MM.1S (cell line): ENCODE results near the gene AFAP1.

Source experiments
- DNase-seq: peaks from one replicate; pipeline ENCODE4 v3.0.0-alpha.2; 2015
- H2AFZ ChIP-seq: fragments of 300-600 bp; sonication (generic); 2 replicates; pipeline ENCODE4 v1.6.0; 2016; ENCODE audit warnings: antibody characterized with exemption, low read length
- H3F3A ChIP-seq: fragments of 300-600 bp; sonication (generic); 2 replicates; pipeline ENCODE4 v1.6.1; 2016; ENCODE audit warnings: mild to moderate bottlenecking, antibody characterized with exemption, low read length, moderate library complexity, mixed read lengths; ENCODE audit not compliant: insufficient read depth
- H3K27ac ChIP-seq: fragments of 300-600 bp; sonication (generic); 2 replicates; pipeline ENCODE4 v1.5.1; 2016; ENCODE audit warnings: mild to moderate bottlenecking, low read length
- H3K27me3 ChIP-seq: fragments of 300-600 bp; sonication (generic); replicated peaks from 2 replicates; pipeline ENCODE4 v1.6.0; 2016; ENCODE audit warnings: low read length; ENCODE audit not compliant: insufficient read depth
- H3K36me3 ChIP-seq: fragments of 300-600 bp; sonication (generic); replicated peaks from 2 replicates; pipeline ENCODE4 v1.6.1; 2016; ENCODE audit warnings: mild to moderate bottlenecking, low read length, mixed read lengths; ENCODE audit not compliant: insufficient read depth
- H3K4me1 ChIP-seq: fragments of 300-600 bp; sonication (generic); 2 replicates; pipeline ENCODE4 v1.6.1; 2016; ENCODE audit warnings: low read length, mixed read lengths
- H3K4me2 ChIP-seq: fragments of 300-600 bp; sonication (generic); 2 replicates; pipeline ENCODE4 v1.6.0; 2016; ENCODE audit warnings: low read depth, low read length
- H3K4me3 ChIP-seq: fragments of 300-600 bp; sonication (generic); 2 replicates; pipeline ENCODE4 v1.5.1; 2016; ENCODE audit warnings: low read length, mixed read lengths
- H3K79me2 ChIP-seq: fragments of 300-600 bp; sonication (generic); 2 replicates; pipeline ENCODE4 v1.6.1; 2016; ENCODE audit warnings: mixed run types, low read length, mixed read lengths
- H3K9ac ChIP-seq: fragments of 300-600 bp; sonication (generic); 2 replicates; pipeline ENCODE4 v1.6.1; 2016; ENCODE audit warnings: low read length, mixed read lengths
- H3K9me2 ChIP-seq: fragments of 300-600 bp; sonication (generic); replicated peaks from 2 replicates; pipeline ENCODE4 v1.6.1; 2016; ENCODE audit warnings: mild to moderate bottlenecking, low read length, mixed read lengths; ENCODE audit not compliant: insufficient read depth
- H3K9me3 ChIP-seq: fragments of 300-600 bp; sonication (generic); replicated peaks from 2 replicates; pipeline ENCODE4 v1.6.1; 2016; ENCODE audit warnings: mild to moderate bottlenecking, low read length, mixed read lengths; ENCODE audit not compliant: insufficient read depth
- H4K20me1 ChIP-seq: fragments of 300-600 bp; sonication (generic); 2 replicates; pipeline ENCODE4 v1.6.1; 2016; ENCODE audit warnings: mild to moderate bottlenecking, low read length, moderate library complexity, mixed read lengths; ENCODE audit not compliant: insufficient read depth
- CTCF ChIP-seq: fragments of 300-600 bp; sonication (generic); IDR thresholded peaks from 2 replicates; pipeline ENCODE4 v1.5.1; 2016; ENCODE audit warnings: antibody characterized with exemption, low read length, mixed read lengths
- EZH2 ChIP-seq: fragments of 300-600 bp; sonication (generic); optimal IDR thresholded peaks from 2 replicates; pipeline ENCODE3; 2017; ENCODE audit warnings: low read depth, mild to moderate bottlenecking, antibody characterized with exemption, low read length, mixed read lengths
- EZH2phosphoT487 ChIP-seq: fragments of 300-600 bp; sonication (generic); IDR thresholded peaks from 2 replicates; pipeline ENCODE4 v1.6.1; 2018; ENCODE audit warnings: antibody characterized with exemption, low read length

AFAP1 gene

GRCh38 chr4:7860600-7861163, 79.0 kb downstream of the AFAP1 start:
- Histone ChIP-seq H3K36me3 (no peaks in the 10 kb centered on the region), H3K79me2 (no peaks in the 10 kb centered on the region), H3K4me2 (no peak overlapping the region), H3K4me1 (no peaks in the 10 kb centered on the region), H3K9me2 (no peaks in the 10 kb centered on the region), H3K27me3 (peaks cover 90% of the 10 kb centered on the region), H3F3A (no peaks in the 10 kb centered on the region), H3K9ac (no peak overlapping the region), H3K9me3 (no peaks in the 10 kb centered on the region), H2AFZ (no peak overlapping the region), H4K20me1 (no peaks in the 10 kb centered on the region), H3K27ac (no peak overlapping the region), H3K4me3 (no peak overlapping the region)
- no peak for DNase-seq
- TF ChIP-seq EZH2, result no peak
- no peak for TF ChIP-seq EZH2phosphoT487
- no peak for TF ChIP-seq CTCF

GRCh38 chr4:7859326-7859725, 80.3 kb downstream of the AFAP1 start:
- Histone ChIP-seq H3K9me3 (no peaks in the 10 kb centered on the region), H3K4me2 (no peak overlapping the region), H3K9ac (no peak overlapping the region), H3K4me3 (no peak overlapping the region), H3K79me2 (no peaks in the 10 kb centered on the region), H3K27ac (no peak overlapping the region), H4K20me1 (no peaks in the 10 kb centered on the region), H3K36me3 (no peaks in the 10 kb centered on the region), H3K27me3 (peaks cover 94% of the 10 kb centered on the region), H3K4me1 (no peaks in the 10 kb centered on the region), H2AFZ (no peak overlapping the region), H3F3A (no peaks in the 10 kb centered on the region), H3K9me2 (no peaks in the 10 kb centered on the region)
- TF ChIP-seq CTCF (no peak), EZH2phosphoT487 (no peak), EZH2 (no peak)
- no peak for DNase-seq

GRCh38 chr4:7858498-7858897, 81.2 kb downstream of the AFAP1 start:
- Histone ChIP-seq H3K27ac (no peak overlapping the region), H3F3A (no peaks in the 10 kb centered on the region), H3K9me2 (no peaks in the 10 kb centered on the region), H3K4me1 (no peaks in the 10 kb centered on the region), H3K4me2 (no peak overlapping the region), H3K4me3 (no peak overlapping the region), H3K36me3 (no peaks in the 10 kb centered on the region), H3K27me3 (peaks cover 95% of the 10 kb centered on the region), H3K9me3 (no peaks in the 10 kb centered on the region), H3K79me2 (no peaks in the 10 kb centered on the region), H4K20me1 (no peaks in the 10 kb centered on the region), H3K9ac (no peak overlapping the region), H2AFZ (no peak overlapping the region)
- TF ChIP-seq EZH2, result no peak
- TF ChIP-seq CTCF, result no peak
- no peak for TF ChIP-seq EZH2phosphoT487
- no peak for DNase-seq
